Hepatocyte (in vitro differentiated cells): Measurements from ENCODE around the gene PET117. TPM values are rescaled to one million over a fixed set of nuclear protein-coding genes. Genes with fewer than 3 reads are reported as not detected.
"Not testable (repeated sequence)": the region's sequence is repeated elsewhere in the genome, so short reads cannot be mapped to it uniquely, and the experiment has no call there.

Experiments
- DNase-seq: peaks from one replicate; pipeline ENCODE4 v3.0.0-alpha.2; 2016; ENCODE audit warnings: low spot score
- H2AFZ ChIP-seq: fragments of 200-600 bp; sonication (generic); 2 replicates; pipeline ENCODE4 v1.6.0; 2016; ENCODE audit warnings: antibody characterized with exemption, mild to moderate bottlenecking
- H3K27ac ChIP-seq: fragments of 200-600 bp; sonication (generic); 2 replicates; pipeline ENCODE4 v1.5.1; 2016; ENCODE audit warnings: mild to moderate bottlenecking
- H3K27me3 ChIP-seq: fragments of 200-600 bp; sonication (generic); 2 replicates; pipeline ENCODE4 v1.6.1; 2016
- H3K36me3 ChIP-seq: fragments of 200-600 bp; sonication (generic); replicated peaks from 2 replicates; pipeline ENCODE4 v1.5.1; 2016; ENCODE audit warnings: low read depth; ENCODE audit not compliant: insufficient read depth
- H3K4me1 ChIP-seq: fragments of 200-600 bp; sonication (generic); 2 replicates; pipeline ENCODE4 v1.5.1; 2016; ENCODE audit warnings: mild to moderate bottlenecking, moderate library complexity; ENCODE audit not compliant: insufficient read depth
- H3K4me2 ChIP-seq: fragments of 200-600 bp; sonication (generic); 2 replicates; pipeline ENCODE4 v1.6.0; 2016
- H3K4me3 ChIP-seq: fragments of 200-600 bp; sonication (generic); 2 replicates; pipeline ENCODE4 v1.5.1; 2016; ENCODE audit warnings: mild to moderate bottlenecking
- H3K79me2 ChIP-seq: fragments of 200-600 bp; sonication (generic); 2 replicates; pipeline ENCODE4 v1.6.0; 2017; ENCODE audit warnings: mild to moderate bottlenecking
- H3K9me2 ChIP-seq: fragments of 200-600 bp; sonication (generic); replicated peaks from 2 replicates; pipeline ENCODE4 v1.6.0; 2017; ENCODE audit warnings: mild to moderate bottlenecking; ENCODE audit not compliant: insufficient read depth
- H3K9me3 ChIP-seq: fragments of 200-600 bp; sonication (generic); 2 replicates; pipeline ENCODE4 v1.5.1; 2016; ENCODE audit warnings: low read depth, mild to moderate bottlenecking
- H4K20me1 ChIP-seq: fragments of 200-600 bp; sonication (generic); 2 replicates; pipeline ENCODE4 v1.6.0; 2016; ENCODE audit warnings: mild to moderate bottlenecking; ENCODE audit not compliant: insufficient read depth, poor library complexity, severe bottlenecking
- CTCF ChIP-seq: fragments of 200-600 bp; sonication (generic); IDR thresholded peaks from 2 replicates; pipeline ENCODE4 v1.5.1; 2016; ENCODE audit warnings: antibody characterized with exemption, mild to moderate bottlenecking; ENCODE audit not compliant: poor library complexity
- EZH2 ChIP-seq: fragments of 200-600 bp; sonication (generic); IDR thresholded peaks from 2 replicates; pipeline ENCODE4 v1.6.1; 2016; ENCODE audit warnings: antibody characterized with exemption, mild to moderate bottlenecking, borderline replicate concordance
- EZH2phosphoT487 ChIP-seq: fragments of 200-600 bp; sonication (generic); IDR thresholded peaks from one replicate; pipeline ENCODE4 v1.6.1; 2018; ENCODE audit warnings: antibody characterized with exemption, mild to moderate bottlenecking, low read depth, moderate library complexity; ENCODE audit not compliant: unreplicated experiment, severe bottlenecking
- WGBS: methylation state at CpG from one replicate; pipeline ENCODE4 v1.1.6; 2016; ENCODE audit warnings: low lambda C conversion rate; ENCODE audit errors: missing lambda C conversion rate; 5-methylcytosine and 5-hydroxymethylcytosine counted together
- polyA plus RNA-seq: library from polyadenylated mRNA; unstranded; fragments of >200 nt; fragmentation: Nextera tagmentation; extraction: Ambion mirVana; gene quantifications from 2 replicates; pipeline ENCODE4 v1.2.1, GENCODE V29; 2016
- total RNA-seq: library from RNA; depleted of rRNA; stranded (reverse); fragments of >200 nt; gene quantifications from 2 replicates; pipeline ENCODE4 v1.2.3, GENCODE V29; 2014

The PET117 gene
- total RNA-seq: 21.8 and 27.7 TPM in 2 replicates
- 21.7 and 24.7 TPM in 2 replicates for polyA plus RNA-seq

GRCh38 chr20:18137412-18138265 lies at the start of gene PET117, which contains the start of gene KAT14:
TSS of gene PET117 (plus strand) at chr20:18137863. CDS start at chr20:18137956, 93 bp downstream.
TSS of gene KAT14 (plus strand) at chr20:18137863. CDS start at chr20:18142661, 4,798 bp downstream.
- no peaks in the 10 kb centered on the region for H3K36me3 ChIP-seq
- H4K20me1 ChIP-seq: no peaks in the 10 kb centered on the region
- no peaks in the 10 kb centered on the region for H3K27me3 ChIP-seq
- H3K27ac ChIP-seq: peak within 1 kb of the TSS; percentile 96
- H3K9me3 ChIP-seq: no peaks in the 10 kb centered on the region
- H3K4me1 ChIP-seq: peaks cover 16% of the 10 kb centered on the region
- peak within 1 kb of the TSS; percentile 100 for H2AFZ ChIP-seq
- no peak for TF ChIP-seq CTCF
- TF ChIP-seq EZH2phosphoT487: no peak
- TF ChIP-seq EZH2: no peak
- H3K4me3 ChIP-seq: peak within 1 kb of the TSS; percentile 100
- WGBS: 1% methylated on average over 76 of the region's 87 CpGs
- peak; percentile 95 for DNase-seq
- H3K79me2 ChIP-seq: peaks cover 47% of the 10 kb centered on the region
- no peaks in the 10 kb centered on the region for H3K9me2 ChIP-seq
- peak within 1 kb of the TSS; percentile 90 for H3K4me2 ChIP-seq

- H3K4me2 ChIP-seq, H3K27me3 ChIP-seq, H3K4me3 ChIP-seq, H3K79me2 ChIP-seq, H2AFZ ChIP-seq, H3K9me2 ChIP-seq, H4K20me1 ChIP-seq, H3K4me1 ChIP-seq, H3K27ac ChIP-seq, H3K36me3 ChIP-seq, H3K9me3 ChIP-seq, DNase-seq: not testable (repeated sequence)
- 89% methylated on average over 2 of the region's 3 CpGs for WGBS
These were observed 49.4 kb upstream of the PET117 start for GRCh38 chr20:18088298-18088697.

- not testable (repeated sequence) for H3K9me3 ChIP-seq, H2AFZ ChIP-seq, H3K9me2 ChIP-seq, H3K4me3 ChIP-seq, H3K4me2 ChIP-seq, H3K27me3 ChIP-seq, H3K36me3 ChIP-seq, H3K27ac ChIP-seq, DNase-seq, H3K4me1 ChIP-seq, H4K20me1 ChIP-seq, H3K79me2 ChIP-seq
- WGBS: 94% methylated on average over 11 of the region's 11 CpGs
These were observed 48.8 kb upstream of the PET117 start for GRCh38 chr20:18088841-18089240.

GRCh38 chr20:18090044-18090443 lies 47.6 kb upstream of the PET117 start:
- TF ChIP-seq CTCF: no peak
- TF ChIP-seq EZH2phosphoT487: no peak
- no peak for TF ChIP-seq EZH2
- H3K9me2 ChIP-seq: no peaks in the 10 kb centered on the region
- no peaks in the 10 kb centered on the region for H4K20me1 ChIP-seq
- H3K4me2 ChIP-seq: no peak overlapping the region
- H3K4me3 ChIP-seq: no peak overlapping the region
- H3K27ac ChIP-seq: no peak overlapping the region
- H3K9me3 ChIP-seq: no peaks in the 10 kb centered on the region
- H3K4me1 ChIP-seq: no peaks in the 10 kb centered on the region
- 59% methylated on average over 3 of the region's 3 CpGs for WGBS
- H3K36me3 ChIP-seq: no peaks in the 10 kb centered on the region
- no peaks in the 10 kb centered on the region for H3K79me2 ChIP-seq
- H2AFZ ChIP-seq: no peak overlapping the region
- DNase-seq: no peak
- no peaks in the 10 kb centered on the region for H3K27me3 ChIP-seq
